Keratinocyte (primary cell): ENCODE data around the gene SEC24D. TPM values are rescaled to one million over a fixed set of nuclear protein-coding genes. Genes with fewer than 3 reads are reported as not detected.
"Not testable (repeated sequence)": the region's sequence is repeated elsewhere in the genome, so short reads cannot be mapped to it uniquely, and the experiment has no call there.

Source experiments
- DNase-seq: peaks from one replicate; pipeline ENCODE4 v3.0.0-alpha.2; 2011; ENCODE audit warnings: low read depth, missing footprints, low spot score
- FAIRE-seq: peaks from 2 replicates; lab custom pipeline; 2011; peaks lifted over from hg19 to GRCh38; lab: Jason Lieb, UNC
- H2AFZ ChIP-seq: 2 replicates; pipeline ENCODE4 v1.6.0; 2012; ENCODE audit warnings: low read length, control low read depth, inconsistent platforms; ENCODE audit not compliant: control insufficient read depth
- H3K27ac ChIP-seq: 2 replicates; pipeline ENCODE4 v1.5.1; 2011; ENCODE audit warnings: low read length; ENCODE audit not compliant: control insufficient read depth, insufficient read depth
- H3K27me3 ChIP-seq: 3 replicates; pipeline ENCODE4 v1.6.0; 2011; ENCODE audit warnings: low read length; ENCODE audit not compliant: control insufficient read depth, insufficient read depth; ENCODE audit errors: extremely low read depth
- H3K36me3 ChIP-seq, 2 experiments: 2 replicates in 1 of 2; 3 replicates in 1 of 2; pipeline ENCODE4 v1.5.1; 2011; ENCODE audit warnings: low read length in 2 of 2, mild to moderate bottlenecking in 1 of 2; ENCODE audit not compliant: control insufficient read depth in 2 of 2, insufficient read depth in 2 of 2; ENCODE audit errors: extremely low read depth in 1 of 2
- H3K4me1 ChIP-seq: 3 replicates; pipeline ENCODE4 v1.5.1; 2011; ENCODE audit warnings: low read length; ENCODE audit not compliant: control insufficient read depth, insufficient read depth; ENCODE audit errors: extremely low read depth
- H3K4me2 ChIP-seq: 3 replicates; pipeline ENCODE4 v1.6.0; 2011; ENCODE audit warnings: low read depth, low read length; ENCODE audit not compliant: control insufficient read depth, insufficient read depth; ENCODE audit errors: extremely low read depth
- H3K4me3 ChIP-seq, 3 experiments: fragments of 200-600 bp in 1 of 3; sonication (generic) in 1 of 3; 2 replicates in 2 of 3; 3 replicates in 1 of 3; pipeline ENCODE4 v1.5.1; 2011 to 2016; ENCODE audit warnings: low read length in 3 of 3, mild to moderate bottlenecking in 3 of 3, control low read depth in 2 of 3, inconsistent platforms in 1 of 3, low read depth in 1 of 3, mixed read lengths in 1 of 3, mixed run types in 1 of 3, moderate library complexity in 1 of 3; ENCODE audit not compliant: control insufficient read depth in 2 of 3, insufficient read depth in 2 of 3; ENCODE audit errors: extremely low read depth in 1 of 3
- H3K79me2 ChIP-seq: 2 replicates; pipeline ENCODE4 v1.6.0; 2012; ENCODE audit warnings: low read length; ENCODE audit not compliant: control insufficient read depth, insufficient read depth
- H3K9ac ChIP-seq: 3 replicates; pipeline ENCODE4 v1.6.0; 2011; ENCODE audit warnings: low read length; ENCODE audit not compliant: control insufficient read depth, insufficient read depth; ENCODE audit errors: extremely low read depth
- H3K9me1 ChIP-seq: 3 replicates; pipeline ENCODE4 v1.6.0; 2011; ENCODE audit warnings: low read length; ENCODE audit not compliant: control insufficient read depth, insufficient read depth; ENCODE audit errors: extremely low read depth
- H3K9me3 ChIP-seq: 2 replicates; pipeline ENCODE4 v1.5.1; 2012; ENCODE audit warnings: low read depth, low read length; ENCODE audit not compliant: control insufficient read depth
- H4K20me1 ChIP-seq: 3 replicates; pipeline ENCODE4 v1.6.0; 2011; ENCODE audit warnings: low read length; ENCODE audit not compliant: control insufficient read depth, insufficient read depth; ENCODE audit errors: extremely low read depth
- CTCF ChIP-seq, 3 experiments: IDR thresholded peaks in 1 of 3; conservative IDR thresholded peaks in 1 of 3; optimal IDR thresholded peaks in 1 of 3; 2 replicates in 2 of 3; 3 replicates in 1 of 3; pipeline versions ENCODE3 to v1.5.1; 2011; ENCODE audit warnings: low read length in 3 of 3, mild to moderate bottlenecking in 3 of 3, moderate library complexity in 2 of 3, control low read depth in 1 of 3, inconsistent platforms in 1 of 3; ENCODE audit not compliant: insufficient read depth in 2 of 3; ENCODE audit errors: extremely low read depth in 1 of 3
- EZH2 ChIP-seq: IDR thresholded peaks from one replicate; pipeline ENCODE4 v1.6.1; 2012; ENCODE audit warnings: inconsistent platforms, mild to moderate bottlenecking, low read length, moderate library complexity
- dilution Hi-C: fragments of 300-500 bp; cut with MboI; formaldehyde crosslinking; loops from one replicate; pipeline ENCODE4 v1.7.0; 2020; ENCODE audit warnings: low sequenced_read_pairs; ENCODE audit not compliant: extremely low pct_ligation_motif_present
- polyA plus RNA-seq, 5 experiments: library from polyadenylated mRNA; depleted of rRNA in 3 of 5; stranded (reverse) in 3 of 5; stranded (forward) in 1 of 5; unstranded in 1 of 5; fragments of >200 nt; gene quantifications; 1 replicate in 1 of 5; 2 replicates in 3 of 5; 3 replicates in 1 of 5; pipeline versions ENCODE4 v1.2.1 to v1.2.3, GENCODE V29; 2011 to 2012; ENCODE audit warnings: missing spikeins in 2 of 5, low read depth in 1 of 5, low replicate concordance in 1 of 5

SEC24D gene
- polyA plus RNA-seq, 1 donor (not counting 4 experiments of a cell fraction or from before 2014, with no cell fraction given), result 24.9 TPM

- FAIRE-seq (no peak), DNase-seq (no peak)
- H3K9me1 ChIP-seq, result no peaks in the 10 kb centered on the region
- no peak overlapping the region for H3K4me3 ChIP-seq
- peaks cover 15 to 25% of the 10 kb centered on the region in 2 experiments for H3K36me3 ChIP-seq
- H3K79me2 ChIP-seq, result no peaks in the 10 kb centered on the region
- H3K27ac ChIP-seq, result no peak overlapping the region
- H3K9me3 ChIP-seq, result no peaks in the 10 kb centered on the region
- H3K4me1 ChIP-seq, result no peaks in the 10 kb centered on the region
- no peaks in the 10 kb centered on the region for H4K20me1 ChIP-seq
- H3K9ac ChIP-seq, result no peak overlapping the region
- no peaks in the 10 kb centered on the region for H3K27me3 ChIP-seq
- dilution Hi-C loops, result no loop called here
- no peak for TF ChIP-seq CTCF (optimal IDR thresholded peaks at IDR 0.05 in 1 of 3, IDR thresholded peaks at IDR 0.05 in 1 of 3, conservative IDR thresholded peaks at IDR 0.05 in 1 of 3; ENCODE audit: extremely low read depth in 1 of 3, insufficient read depth in 2 of 3, low read length in 3 of 3)
- no peak for TF ChIP-seq EZH2
- no peak overlapping the region for H3K4me2 ChIP-seq
- H2AFZ ChIP-seq, result no peak overlapping the region
These were observed 37.3 kb downstream of the SEC24D start for GRCh38 chr4:118798658-118799057.

GRCh38 chr4:118797558-118798142 is 38.3 kb downstream of the SEC24D start:
- Histone ChIP-seq H3K4me2 (no peak overlapping the region), H3K36me3 (peaks cover 15 to 20% of the 10 kb centered on the region in 2 experiments), H3K4me1 (no peaks in the 10 kb centered on the region), H2AFZ (no peak overlapping the region), H3K9me1 (no peaks in the 10 kb centered on the region), H3K9ac (no peak overlapping the region), H3K27me3 (no peaks in the 10 kb centered on the region), H4K20me1 (no peaks in the 10 kb centered on the region), H3K79me2 (no peaks in the 10 kb centered on the region), H3K27ac (no peak overlapping the region), H3K9me3 (no peaks in the 10 kb centered on the region), H3K4me3 (no peak overlapping the region)
- dilution Hi-C loops, result no loop called here
- TF ChIP-seq EZH2 (no peak), CTCF (optimal IDR thresholded peaks at IDR 0.05 in 1 of 3, IDR thresholded peaks at IDR 0.05 in 1 of 3, conservative IDR thresholded peaks at IDR 0.05 in 1 of 3; ENCODE audit: extremely low read depth in 1 of 3, insufficient read depth in 2 of 3, low read length in 3 of 3) (no peak)
- FAIRE-seq (no peak), DNase-seq (no peak)

- H3K4me1 ChIP-seq, H3K27ac ChIP-seq, H3K9ac ChIP-seq, H4K20me1 ChIP-seq, H3K79me2 ChIP-seq, H3K9me3 ChIP-seq, dilution Hi-C loops, DNase-seq, H3K4me3 ChIP-seq, H3K9me1 ChIP-seq, H3K4me2 ChIP-seq, H2AFZ ChIP-seq, FAIRE-seq, H3K27me3 ChIP-seq: not testable (repeated sequence)
- peaks cover 6 to 11% of the 10 kb centered on the region in 2 experiments for H3K36me3 ChIP-seq
These were observed 44.1 kb downstream of the SEC24D start for GRCh38 chr4:118791690-118792446.
